GM23338 (cell line): ENCODE measurements around the gene NPW. TPM values are rescaled to one million over a fixed set of nuclear protein-coding genes. Genes with fewer than 3 reads are reported as not detected.

Experiments
- ATAC-seq: fragments of 200-7000 bp; cut with Tn5 transposase; 3 replicates; pipeline ENCODE4 v1.9.1; 2020
- DNase-seq: peaks from one replicate; pipeline ENCODE4 v3.0.0-alpha.2; 2015; ENCODE audit warnings: low spot score
- H2AFZ ChIP-seq: fragments of 200-600 bp; sonication (generic); 2 replicates; pipeline ENCODE4 v1.8.0; 2016; ENCODE audit warnings: antibody characterized with exemption, mild to moderate bottlenecking, moderate library complexity
- H3F3A ChIP-seq: fragments of 200-600 bp; sonication (generic); replicated peaks from 2 replicates; pipeline ENCODE4 v1.8.0; 2017; ENCODE audit warnings: antibody characterized with exemption, mixed run types, low read depth
- H3K27ac ChIP-seq: fragments of 200-600 bp; sonication (generic); 2 replicates; pipeline ENCODE4 v1.6.1; 2016; ENCODE audit warnings: low read depth
- H3K27me3 ChIP-seq: fragments of 200-600 bp; sonication (generic); 2 replicates; pipeline ENCODE4 v1.8.0; 2016; ENCODE audit warnings: mild to moderate bottlenecking, mixed run types, moderate library complexity; ENCODE audit not compliant: insufficient read depth
- H3K36me3 ChIP-seq: fragments of 200-600 bp; sonication (generic); 2 replicates; pipeline ENCODE4 v1.8.0; 2016; ENCODE audit warnings: mild to moderate bottlenecking; ENCODE audit not compliant: insufficient read depth
- H3K4me1 ChIP-seq: fragments of 200-600 bp; sonication (generic); 2 replicates; pipeline ENCODE4 v1.8.0; 2016; ENCODE audit warnings: mild to moderate bottlenecking, moderate library complexity; ENCODE audit not compliant: insufficient read depth
- H3K4me2 ChIP-seq: fragments of 200-600 bp; sonication (generic); 2 replicates; pipeline ENCODE4 v1.7.1; 2017; ENCODE audit warnings: mixed run types
- H3K4me3 ChIP-seq: fragments of 200-600 bp; sonication (generic); 2 replicates; pipeline ENCODE4 v1.6.1; 2016; ENCODE audit warnings: mixed run types
- H3K79me2 ChIP-seq: fragments of 200-600 bp; sonication (generic); replicated peaks from 2 replicates; pipeline ENCODE4 v1.8.0; 2017; ENCODE audit warnings: mild to moderate bottlenecking; ENCODE audit not compliant: insufficient read depth
- H3K9me2 ChIP-seq: fragments of 200-600 bp; sonication (generic); 2 replicates; pipeline ENCODE4 v1.8.0; 2017; ENCODE audit not compliant: insufficient read depth
- H4K20me1 ChIP-seq: fragments of 200-600 bp; sonication (generic); replicated peaks from 2 replicates; pipeline ENCODE4 v1.8.0; 2017; ENCODE audit warnings: mild to moderate bottlenecking; ENCODE audit not compliant: insufficient read depth
- H3K27ac Mint-ChIP-seq: 2 replicates; pipeline ENCODE4 v1.8.0; 2020; ENCODE audit warnings: inconsistent platforms, mild to moderate bottlenecking, moderate library complexity, mixed read lengths
- H3K27me3 Mint-ChIP-seq: 3 replicates; pipeline ENCODE4 v1.8.0; 2022; ENCODE audit warnings: low read depth, mild to moderate bottlenecking, moderate library complexity, mixed read lengths, inconsistent platforms; ENCODE audit not compliant: insufficient read depth, poor library complexity
- H3K36me3 Mint-ChIP-seq: 3 replicates; pipeline ENCODE4 v1.8.0; 2021; ENCODE audit warnings: low read depth, mild to moderate bottlenecking, inconsistent platforms, moderate library complexity, mixed read lengths
- H3K4me1 Mint-ChIP-seq: 3 replicates; pipeline ENCODE4 v1.8.0; 2020; ENCODE audit warnings: mild to moderate bottlenecking, inconsistent platforms, mixed read lengths
- H3K4me3 Mint-ChIP-seq: 3 replicates; pipeline ENCODE4 v1.8.0; 2021; ENCODE audit warnings: moderate library complexity, mild to moderate bottlenecking, inconsistent platforms, mixed read lengths
- H3K9me3 Mint-ChIP-seq: 3 replicates; pipeline ENCODE4 v1.8.0; 2020; ENCODE audit warnings: moderate library complexity, mild to moderate bottlenecking, inconsistent platforms, mixed read lengths
- CREB1 ChIP-seq: fragments of 250-450 bp; sonication (Bioruptor Pico); IDR thresholded peaks from 2 replicates; pipeline ENCODE4 v1.5.0; 2020; ENCODE audit warnings: low read depth, mild to moderate bottlenecking, moderate library complexity
- EZH2phosphoT487 ChIP-seq: fragments of 200-600 bp; sonication (generic); IDR thresholded peaks from one replicate; pipeline ENCODE4 v1.8.1; 2018; ENCODE audit warnings: antibody characterized with exemption; ENCODE audit not compliant: unreplicated experiment
- ZNF114 ChIP-seq: fragments of 250-450 bp; sonication (Bioruptor Pico); IDR thresholded peaks from 2 replicates; pipeline ENCODE4 v1.5.0; 2020; ENCODE audit warnings: mild to moderate bottlenecking, moderate library complexity
- polyA plus RNA-seq: library from polyadenylated mRNA; unstranded; fragments of >200 nt; fragmentation: Nextera tagmentation; extraction: Ambion mirVana; gene quantifications from 2 replicates; pipeline ENCODE4 v1.2.1, GENCODE V29; 2016
- total RNA-seq: library from RNA; depleted of rRNA; stranded (reverse); fragments of >200 nt; shearing (Covaris generic); gene quantifications from 2 replicates; pipeline ENCODE4 v1.2.3, GENCODE V29; 2014
- TF ChIP-seq, protein P1 (sequence below), 2 experiments: fragments of 200-600 bp in 1 of 2; sonication (generic) in 1 of 2; conservative IDR thresholded peaks; 2 replicates each; pipeline versions ENCODE4 v1.5.1 to v1.6.1; 2016 to 2017; ENCODE audit warnings: antibody characterized with exemption in 2 of 2, low read depth in 2 of 2, mild to moderate bottlenecking in 2 of 2, moderate library complexity in 1 of 2
- TF ChIP-seq, protein P2 (sequence below): fragments of 250-450 bp; sonication (Bioruptor Pico); IDR thresholded peaks from 2 replicates; pipeline ENCODE4 v1.5.0; 2020; ENCODE audit warnings: mild to moderate bottlenecking, moderate library complexity

Gene NPW
- total and polyA plus RNA-seq, 2 experiments from 2014 or later, result 4.5 to 37.6 TPM

DNA sequence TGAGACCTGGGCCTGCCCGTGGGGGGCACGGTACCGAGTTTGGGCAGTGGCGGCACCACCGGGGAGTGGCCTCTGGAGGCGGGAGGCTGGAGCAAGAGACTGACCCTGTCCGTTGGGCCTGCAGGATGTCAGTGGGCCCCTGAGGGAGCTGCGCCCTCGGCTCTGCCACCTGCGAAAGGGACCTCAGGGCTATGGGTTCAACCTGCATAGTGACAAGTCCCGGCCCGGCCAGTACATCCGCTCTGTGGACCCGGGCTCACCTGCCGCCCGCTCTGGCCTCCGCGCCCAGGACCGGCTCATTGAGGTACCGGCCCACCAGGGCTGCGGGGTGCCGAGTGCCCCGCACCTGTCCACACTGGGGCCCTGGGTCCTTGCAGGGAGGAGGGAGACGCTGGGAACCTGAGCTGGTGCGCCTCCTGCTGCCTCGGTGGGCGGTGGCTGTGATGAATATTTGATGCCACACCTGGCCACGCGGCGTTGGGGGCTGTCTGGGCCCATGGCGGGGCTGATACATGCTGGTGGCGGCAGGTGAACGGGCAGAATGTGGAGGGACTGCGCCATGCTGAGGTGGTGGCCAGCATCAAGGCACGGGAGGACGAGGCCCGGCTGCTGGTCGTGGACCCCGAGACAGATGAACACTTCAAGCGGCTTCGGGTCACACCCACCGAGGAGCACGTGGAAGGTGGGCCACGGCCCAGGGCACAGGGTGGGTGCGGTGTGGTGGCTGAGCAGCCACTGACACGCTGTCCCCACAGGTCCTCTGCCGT lies 16.8 kb downstream of the NPW start:
- H2AFZ ChIP-seq, result no peak overlapping the region
- ATAC-seq (no peak; the same call in 1 of the 3 replicates), DNase-seq (no peak)
- H3K9me3 Mint-ChIP-seq, result no peaks in the 10 kb centered on the region
- no peaks in the 10 kb centered on the region for H3K9me2 ChIP-seq
- no peak overlapping the region for H3K27ac ChIP-seq
- H4K20me1 ChIP-seq, result peaks cover 3% of the 10 kb centered on the region; the same call in 1 of the 2 replicates
- H3K4me3 Mint-ChIP-seq, result no peak overlapping the region
- H3K36me3 ChIP-seq, result no peaks in the 10 kb centered on the region
- no peaks in the 10 kb centered on the region for H3K4me1 ChIP-seq
- H3F3A ChIP-seq, result no peaks in the 10 kb centered on the region
- H3K4me3 ChIP-seq, result no peak overlapping the region
- no peak for TF ChIP-seq ZNF114 (CRISPR knock-in tag)
- TF ChIP-seq, protein P1, sequence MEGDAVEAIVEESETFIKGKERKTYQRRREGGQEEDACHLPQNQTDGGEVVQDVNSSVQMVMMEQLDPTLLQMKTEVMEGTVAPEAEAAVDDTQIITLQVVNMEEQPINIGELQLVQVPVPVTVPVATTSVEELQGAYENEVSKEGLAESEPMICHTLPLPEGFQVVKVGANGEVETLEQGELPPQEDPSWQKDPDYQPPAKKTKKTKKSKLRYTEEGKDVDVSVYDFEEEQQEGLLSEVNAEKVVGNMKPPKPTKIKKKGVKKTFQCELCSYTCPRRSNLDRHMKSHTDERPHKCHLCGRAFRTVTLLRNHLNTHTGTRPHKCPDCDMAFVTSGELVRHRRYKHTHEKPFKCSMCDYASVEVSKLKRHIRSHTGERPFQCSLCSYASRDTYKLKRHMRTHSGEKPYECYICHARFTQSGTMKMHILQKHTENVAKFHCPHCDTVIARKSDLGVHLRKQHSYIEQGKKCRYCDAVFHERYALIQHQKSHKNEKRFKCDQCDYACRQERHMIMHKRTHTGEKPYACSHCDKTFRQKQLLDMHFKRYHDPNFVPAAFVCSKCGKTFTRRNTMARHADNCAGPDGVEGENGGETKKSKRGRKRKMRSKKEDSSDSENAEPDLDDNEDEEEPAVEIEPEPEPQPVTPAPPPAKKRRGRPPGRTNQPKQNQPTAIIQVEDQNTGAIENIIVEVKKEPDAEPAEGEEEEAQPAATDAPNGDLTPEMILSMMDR (conservative IDR thresholded peaks at IDR 0.05; ENCODE audit: low read depth in 2 of 2), result 0 out of 4 replicates have a peak, but pooled peaks of 1 of the 2 experiments have one; percentile 3
- no peak overlapping the region for H3K4me2 ChIP-seq
- H3K4me1 Mint-ChIP-seq, result peaks cover 8% of the 10 kb centered on the region
- H3K27me3 Mint-ChIP-seq, result peaks cover 10% of the 10 kb centered on the region
- H3K79me2 ChIP-seq, result no peaks in the 10 kb centered on the region
- no peaks in the 10 kb centered on the region for H3K36me3 Mint-ChIP-seq
- H3K27me3 ChIP-seq, result no peaks in the 10 kb centered on the region
- no peak overlapping the region; the same call in 1 of the 2 replicates for H3K27ac Mint-ChIP-seq

DNA sequence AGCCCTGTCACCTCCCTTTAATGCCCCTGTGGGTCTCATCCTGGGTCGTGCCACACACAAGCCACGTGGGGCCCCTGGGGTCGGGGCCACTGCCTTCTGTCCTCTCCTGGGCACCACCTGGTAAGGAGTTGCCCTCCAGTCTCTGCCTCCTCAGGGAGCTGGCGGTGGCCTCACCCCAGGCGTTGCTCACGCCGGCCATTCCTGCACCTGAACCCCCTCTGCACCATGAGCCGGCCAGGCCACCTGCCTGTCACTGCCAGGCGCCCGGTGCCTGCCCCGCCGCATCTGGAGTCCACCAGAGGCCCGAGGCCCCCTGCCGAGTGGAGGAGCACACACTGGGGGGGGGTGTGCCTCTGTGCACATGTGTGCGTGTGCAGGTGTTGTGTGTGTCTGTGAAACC lies 17.5 kb downstream of the NPW start:
- Histone ChIP-seq H3K4me3 (no peak overlapping the region), H3K27me3 (no peaks in the 10 kb centered on the region), H2AFZ (no peak overlapping the region), H3K79me2 (no peaks in the 10 kb centered on the region), H3K36me3 (no peaks in the 10 kb centered on the region), H3K4me1 (no peaks in the 10 kb centered on the region), H4K20me1 (peaks cover 3% of the 10 kb centered on the region; the same call in 1 of the 2 replicates), H3K27ac (no peak overlapping the region), H3F3A (no peaks in the 10 kb centered on the region), H3K4me2 (no peak overlapping the region), H3K9me2 (no peaks in the 10 kb centered on the region)
- Mint-ChIP-seq H3K4me3 (no peak overlapping the region), H3K27ac (no peak overlapping the region), H3K27me3 (peaks cover 10% of the 10 kb centered on the region), H3K36me3 (no peaks in the 10 kb centered on the region), H3K4me1 (peaks cover 8% of the 10 kb centered on the region), H3K9me3 (no peaks in the 10 kb centered on the region)
- no peak for DNase-seq
- no peak for ATAC-seq
- TF ChIP-seq, protein P2, sequence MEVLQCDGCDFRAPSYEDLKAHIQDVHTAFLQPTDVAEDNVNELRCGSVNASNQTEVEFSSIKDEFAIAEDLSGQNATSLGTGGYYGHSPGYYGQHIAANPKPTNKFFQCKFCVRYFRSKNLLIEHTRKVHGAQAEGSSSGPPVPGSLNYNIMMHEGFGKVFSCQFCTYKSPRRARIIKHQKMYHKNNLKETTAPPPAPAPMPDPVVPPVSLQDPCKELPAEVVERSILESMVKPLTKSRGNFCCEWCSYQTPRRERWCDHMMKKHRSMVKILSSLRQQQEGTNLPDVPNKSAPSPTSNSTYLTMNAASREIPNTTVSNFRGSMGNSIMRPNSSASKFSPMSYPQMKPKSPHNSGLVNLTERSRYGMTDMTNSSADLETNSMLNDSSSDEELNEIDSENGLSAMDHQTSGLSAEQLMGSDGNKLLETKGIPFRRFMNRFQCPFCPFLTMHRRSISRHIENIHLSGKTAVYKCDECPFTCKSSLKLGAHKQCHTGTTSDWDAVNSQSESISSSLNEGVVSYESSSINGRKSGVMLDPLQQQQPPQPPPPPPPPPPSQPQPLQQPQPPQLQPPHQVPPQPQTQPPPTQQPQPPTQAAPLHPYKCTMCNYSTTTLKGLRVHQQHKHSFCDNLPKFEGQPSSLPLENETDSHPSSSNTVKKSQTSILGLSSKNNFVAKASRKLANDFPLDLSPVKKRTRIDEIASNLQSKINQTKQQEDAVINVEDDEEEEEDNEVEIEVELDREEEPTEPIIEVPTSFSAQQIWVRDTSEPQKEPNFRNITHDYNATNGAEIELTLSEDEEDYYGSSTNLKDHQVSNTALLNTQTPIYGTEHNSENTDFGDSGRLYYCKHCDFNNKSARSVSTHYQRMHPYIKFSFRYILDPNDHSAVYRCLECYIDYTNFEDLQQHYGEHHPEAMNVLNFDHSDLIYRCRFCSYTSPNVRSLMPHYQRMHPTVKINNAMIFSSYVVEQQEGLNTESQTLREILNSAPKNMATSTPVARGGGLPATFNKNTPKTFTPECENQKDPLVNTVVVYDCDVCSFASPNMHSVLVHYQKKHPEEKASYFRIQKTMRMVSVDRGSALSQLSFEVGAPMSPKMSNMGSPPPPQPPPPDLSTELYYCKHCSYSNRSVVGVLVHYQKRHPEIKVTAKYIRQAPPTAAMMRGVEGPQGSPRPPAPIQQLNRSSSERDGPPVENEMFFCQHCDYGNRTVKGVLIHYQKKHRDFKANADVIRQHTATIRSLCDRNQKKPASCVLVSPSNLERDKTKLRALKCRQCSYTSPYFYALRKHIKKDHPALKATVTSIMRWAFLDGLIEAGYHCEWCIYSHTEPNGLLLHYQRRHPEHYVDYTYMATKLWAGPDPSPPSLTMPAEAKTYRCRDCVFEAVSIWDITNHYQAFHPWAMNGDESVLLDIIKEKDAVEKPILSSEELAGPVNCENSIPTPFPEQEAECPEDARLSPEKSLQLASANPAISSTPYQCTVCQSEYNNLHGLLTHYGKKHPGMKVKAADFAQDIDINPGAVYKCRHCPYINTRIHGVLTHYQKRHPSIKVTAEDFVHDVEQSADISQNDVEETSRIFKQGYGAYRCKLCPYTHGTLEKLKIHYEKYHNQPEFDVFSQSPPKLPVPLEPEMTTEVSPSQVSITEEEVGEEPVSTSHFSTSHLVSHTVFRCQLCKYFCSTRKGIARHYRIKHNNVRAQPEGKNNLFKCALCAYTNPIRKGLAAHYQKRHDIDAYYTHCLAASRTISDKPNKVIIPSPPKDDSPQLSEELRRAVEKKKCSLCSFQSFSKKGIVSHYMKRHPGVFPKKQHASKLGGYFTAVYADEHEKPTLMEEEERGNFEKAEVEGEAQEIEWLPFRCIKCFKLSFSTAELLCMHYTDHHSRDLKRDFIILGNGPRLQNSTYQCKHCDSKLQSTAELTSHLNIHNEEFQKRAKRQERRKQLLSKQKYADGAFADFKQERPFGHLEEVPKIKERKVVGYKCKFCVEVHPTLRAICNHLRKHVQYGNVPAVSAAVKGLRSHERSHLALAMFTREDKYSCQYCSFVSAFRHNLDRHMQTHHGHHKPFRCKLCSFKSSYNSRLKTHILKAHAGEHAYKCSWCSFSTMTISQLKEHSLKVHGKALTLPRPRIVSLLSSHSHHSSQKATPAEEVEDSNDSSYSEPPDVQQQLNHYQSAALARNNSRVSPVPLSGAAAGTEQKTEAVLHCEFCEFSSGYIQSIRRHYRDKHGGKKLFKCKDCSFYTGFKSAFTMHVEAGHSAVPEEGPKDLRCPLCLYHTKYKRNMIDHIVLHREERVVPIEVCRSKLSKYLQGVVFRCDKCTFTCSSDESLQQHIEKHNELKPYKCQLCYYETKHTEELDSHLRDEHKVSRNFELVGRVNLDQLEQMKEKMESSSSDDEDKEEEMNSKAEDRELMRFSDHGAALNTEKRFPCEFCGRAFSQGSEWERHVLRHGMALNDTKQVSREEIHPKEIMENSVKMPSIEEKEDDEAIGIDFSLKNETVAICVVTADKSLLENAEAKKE, result no peak
- TF ChIP-seq EZH2phosphoT487 (no peak), CREB1 (CRISPR knock-in tag) (no peak)
